Measurements from ENCODE around the gene MST1R.

DNA sequence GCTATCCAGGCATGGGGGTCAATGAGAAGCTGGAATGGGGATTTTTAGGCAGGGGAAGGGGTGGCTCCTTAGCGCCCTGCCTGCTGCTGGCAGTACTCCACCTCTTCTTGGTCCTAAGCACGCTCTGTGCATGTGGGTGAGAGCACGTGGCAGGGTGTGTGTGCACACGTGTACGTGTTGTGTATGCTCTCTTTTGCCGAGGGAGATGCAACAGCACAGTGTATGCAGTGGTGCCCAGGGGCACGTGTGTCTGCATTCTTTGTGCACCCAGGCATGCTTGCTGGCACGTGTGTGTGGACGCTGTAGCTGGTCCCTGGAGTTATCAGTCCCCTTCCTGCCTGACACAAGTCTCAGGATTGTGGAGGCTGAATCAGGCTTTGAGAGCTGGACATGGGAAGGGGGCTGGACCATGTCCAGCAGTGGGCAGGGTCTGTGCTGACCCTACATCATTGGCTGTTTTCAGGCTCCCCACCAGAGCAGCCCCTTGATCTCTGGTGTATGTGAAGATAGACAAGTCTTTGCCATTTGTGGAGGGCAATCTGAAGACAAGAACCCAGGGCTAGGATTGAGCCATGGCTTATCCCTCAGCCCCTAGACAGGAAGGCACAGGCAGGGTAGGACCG is 32.0 kb downstream of the MST1R start:
- TF ChIP-seq, protein P1, sequence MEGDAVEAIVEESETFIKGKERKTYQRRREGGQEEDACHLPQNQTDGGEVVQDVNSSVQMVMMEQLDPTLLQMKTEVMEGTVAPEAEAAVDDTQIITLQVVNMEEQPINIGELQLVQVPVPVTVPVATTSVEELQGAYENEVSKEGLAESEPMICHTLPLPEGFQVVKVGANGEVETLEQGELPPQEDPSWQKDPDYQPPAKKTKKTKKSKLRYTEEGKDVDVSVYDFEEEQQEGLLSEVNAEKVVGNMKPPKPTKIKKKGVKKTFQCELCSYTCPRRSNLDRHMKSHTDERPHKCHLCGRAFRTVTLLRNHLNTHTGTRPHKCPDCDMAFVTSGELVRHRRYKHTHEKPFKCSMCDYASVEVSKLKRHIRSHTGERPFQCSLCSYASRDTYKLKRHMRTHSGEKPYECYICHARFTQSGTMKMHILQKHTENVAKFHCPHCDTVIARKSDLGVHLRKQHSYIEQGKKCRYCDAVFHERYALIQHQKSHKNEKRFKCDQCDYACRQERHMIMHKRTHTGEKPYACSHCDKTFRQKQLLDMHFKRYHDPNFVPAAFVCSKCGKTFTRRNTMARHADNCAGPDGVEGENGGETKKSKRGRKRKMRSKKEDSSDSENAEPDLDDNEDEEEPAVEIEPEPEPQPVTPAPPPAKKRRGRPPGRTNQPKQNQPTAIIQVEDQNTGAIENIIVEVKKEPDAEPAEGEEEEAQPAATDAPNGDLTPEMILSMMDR (conservative IDR thresholded peaks at IDR 0.05) = no peak
- no peak for TF ChIP-seq ZFX (IDR thresholded peaks at IDR 0.05)

Measured in C4-2B (cell line).